ENCODE measurements around the gene ADAMTSL2.

ADAMTSL2 gene

GRCh38 chr9:133518706-133519449 is 15.6 kb upstream of the ADAMTSL2 start:
- DNase-seq = no peak

DNA sequence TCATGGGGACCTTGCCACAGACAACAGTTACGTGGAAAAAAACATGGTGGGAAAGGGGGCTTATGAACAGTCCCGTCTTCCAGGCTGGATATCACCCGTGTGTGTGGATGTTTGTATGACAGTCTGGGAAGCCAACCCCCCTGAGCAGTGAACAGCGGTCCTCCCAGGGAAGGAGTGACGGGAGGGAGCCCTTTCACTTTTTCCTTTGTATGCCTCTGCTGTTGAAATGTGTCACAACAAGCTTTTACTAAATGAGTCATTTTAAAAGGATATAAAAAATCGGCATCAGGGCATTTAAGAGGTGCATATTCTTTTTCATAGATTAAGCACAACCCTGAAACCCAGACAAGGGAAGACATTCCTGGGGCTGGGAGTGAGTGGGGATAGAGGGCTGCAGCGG is 14.8 kb upstream of the ADAMTSL2 start:
- no peak for DNase-seq

- no peak for DNase-seq
These were observed 14.2 kb upstream of the ADAMTSL2 start for GRCh38 chr9:133520121-133520835.

- DNase-seq = no peak
These were observed 13.1 kb upstream of the ADAMTSL2 start for GRCh38 chr9:133521122-133522072.

DNA sequence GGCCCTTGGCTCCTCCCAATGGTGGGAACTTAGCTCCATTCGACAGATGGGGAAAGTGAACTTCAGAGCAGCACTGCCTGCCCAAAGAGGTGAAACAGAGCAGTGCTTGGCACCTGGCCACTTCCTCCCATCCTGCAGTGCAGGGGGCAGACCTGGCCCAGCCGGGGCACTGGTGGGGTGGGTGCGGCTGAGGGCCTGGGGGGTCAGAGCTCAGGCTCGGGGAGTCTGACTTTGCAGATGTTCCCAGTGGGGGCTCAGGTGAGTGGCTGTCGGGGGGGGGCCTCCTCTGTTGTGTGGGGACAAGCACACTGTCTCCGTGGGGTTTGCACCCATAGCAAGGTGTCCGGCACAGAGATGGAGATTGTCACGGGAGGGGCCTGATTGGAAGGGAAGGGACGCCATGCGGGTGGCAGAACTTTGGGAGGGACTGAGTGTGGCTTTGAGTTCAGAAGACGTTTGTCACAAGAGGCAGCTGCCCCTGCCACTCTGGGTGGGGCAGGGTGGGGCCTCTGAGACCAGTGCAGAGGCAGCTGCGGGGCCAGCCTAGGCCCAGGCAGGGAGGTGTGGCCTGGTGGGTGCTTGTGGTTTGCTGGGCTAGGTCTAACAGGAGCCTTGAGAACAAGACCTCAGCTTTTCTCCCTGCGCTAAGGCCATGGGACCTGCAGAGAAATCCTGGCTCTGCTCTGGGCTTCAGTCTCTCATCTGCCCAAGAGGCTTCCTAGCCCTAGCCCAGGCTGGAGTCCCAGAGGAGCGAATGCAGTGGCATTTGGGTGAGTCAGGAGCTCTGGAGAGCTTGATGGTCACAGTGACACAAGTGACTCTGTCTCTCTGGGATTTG is 12.2 kb upstream of the ADAMTSL2 start:
- no peak for DNase-seq

GRCh38 chr9:133523106-133523505 is 11.4 kb upstream of the ADAMTSL2 start:
- DNase-seq = no peak

DNA sequence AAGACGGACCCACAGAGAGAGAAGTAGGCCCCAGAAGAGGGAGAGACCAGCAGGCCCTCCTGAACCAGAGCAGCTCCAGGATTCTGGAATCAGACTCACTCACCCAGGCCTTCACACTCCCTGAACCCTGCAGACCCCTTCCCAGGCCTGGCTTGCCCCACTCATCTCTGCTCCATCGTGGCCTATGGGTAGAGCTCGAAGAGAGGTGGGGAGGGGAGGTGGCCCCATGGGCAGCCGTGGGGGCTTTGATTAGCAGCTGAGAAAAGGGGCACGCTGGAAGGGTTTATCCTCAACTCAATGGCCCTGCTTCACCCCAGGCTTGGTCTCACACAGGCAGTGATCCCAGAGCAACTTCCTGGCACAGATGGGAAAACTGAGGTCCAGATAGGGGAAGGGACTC is 10.4 kb upstream of the ADAMTSL2 start:
- DNase-seq = no peak

DNA sequence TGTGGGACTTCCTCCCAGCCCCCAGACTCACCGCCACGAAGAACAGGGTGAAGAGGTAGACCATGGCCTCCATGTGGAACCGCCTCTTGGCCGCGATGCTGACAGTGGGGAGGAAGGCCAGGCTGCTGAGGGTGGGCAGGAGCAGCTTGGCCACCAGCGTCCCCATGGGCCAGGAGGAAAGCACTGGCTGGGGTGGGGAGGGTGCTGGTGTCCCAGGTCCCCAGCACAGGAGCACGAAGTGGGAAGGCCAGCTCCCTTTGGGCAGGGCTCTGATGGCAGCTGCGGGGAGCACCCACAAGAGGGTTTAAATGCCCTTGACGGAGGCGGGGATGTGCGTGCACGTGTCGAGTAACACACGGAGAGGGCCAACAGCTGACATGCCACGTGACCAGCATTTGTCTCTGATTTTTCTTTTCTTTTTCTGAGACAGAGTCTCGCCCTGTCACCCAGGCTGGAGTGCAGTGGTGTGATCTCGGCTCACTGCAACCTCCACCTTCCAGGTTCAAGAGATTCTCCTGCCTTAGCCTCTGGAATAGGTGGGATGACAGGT is 9.8 kb upstream of the ADAMTSL2 start, which contains the start of gene MYMK:
Gene MYMK, minus strand, starts transcription at position 281 of the 550 bp plus-strand sequence. Its CDS starts 115 bp downstream, at position 166.
- DNase-seq = no peak

- DNase-seq = no peak
These were observed 8.8 kb upstream of the ADAMTSL2 start for GRCh38 chr9:133525677-133526076.

GRCh38 chr9:133526721-133527321 is 7.7 kb upstream of the ADAMTSL2 start:
- no peak for DNase-seq

DNA sequence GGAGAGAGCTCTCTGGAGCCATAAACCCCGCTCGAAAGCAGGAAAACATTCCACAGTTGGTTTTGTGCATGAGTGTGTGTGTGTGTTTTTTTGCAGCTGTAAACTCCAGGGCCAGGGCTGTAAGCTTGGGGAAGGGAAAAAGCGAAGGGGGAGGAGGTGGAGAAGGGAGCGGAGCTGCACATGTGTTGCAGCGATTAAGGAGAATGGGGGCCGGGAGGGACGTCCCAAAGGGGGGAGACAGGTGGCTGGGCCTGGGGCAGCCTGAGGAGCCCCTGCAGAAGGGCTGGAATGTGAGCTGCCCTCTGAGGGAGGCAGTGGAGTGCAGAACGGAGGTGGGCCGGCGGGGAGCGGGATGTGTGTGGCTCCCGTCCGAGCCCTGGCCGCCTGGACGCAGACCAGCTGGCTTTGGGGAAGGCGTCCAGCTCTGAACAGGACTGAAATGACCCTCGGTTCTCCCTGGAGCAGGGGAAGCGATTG is 7.0 kb upstream of the ADAMTSL2 start:
- no peak for DNase-seq

- no peak for DNase-seq
These were observed 6.3 kb upstream of the ADAMTSL2 start for GRCh38 chr9:133528001-133528875.

DNA sequence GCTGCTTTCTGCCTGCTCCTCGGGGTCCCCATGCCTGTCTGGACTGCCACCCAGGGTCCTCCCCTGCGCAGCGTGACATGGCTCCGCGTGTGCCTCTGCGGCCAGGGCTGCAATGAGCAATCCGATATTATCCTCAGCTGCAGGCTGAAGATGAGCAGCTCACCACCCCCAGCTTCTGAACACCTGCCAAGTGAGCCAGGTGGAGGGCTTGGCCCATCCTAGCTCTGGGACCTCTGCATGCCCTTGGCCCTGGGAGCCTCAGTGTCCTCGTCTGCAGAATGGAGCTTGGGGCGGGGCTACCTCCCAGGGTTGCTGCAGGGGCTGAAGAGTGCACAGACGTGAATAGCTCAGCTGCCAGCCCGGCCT is 5.6 kb upstream of the ADAMTSL2 start:
- DNase-seq = no peak

DNA sequence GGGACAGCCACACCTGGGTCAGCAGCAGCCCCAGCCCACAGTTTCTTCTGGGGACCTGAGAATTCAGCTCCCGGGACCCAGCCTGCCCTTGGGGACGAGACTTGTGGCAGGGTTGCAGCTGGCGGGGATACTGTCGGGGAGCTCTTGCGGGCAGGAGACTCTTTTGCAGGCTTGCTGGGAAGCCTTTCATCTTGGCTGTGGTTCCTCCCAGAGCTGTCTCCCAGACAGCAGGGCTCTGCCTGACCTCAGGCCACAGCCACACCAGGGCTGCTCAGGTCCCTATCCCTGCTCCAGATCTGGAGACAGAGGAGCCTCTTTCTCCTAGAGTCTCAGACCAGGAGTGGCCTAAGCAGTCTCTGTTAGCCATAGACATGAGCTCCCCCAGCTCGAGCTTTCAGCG is 5.0 kb upstream of the ADAMTSL2 start:
- DNase-seq = no peak

GRCh38 chr9:133529874-133530273 is 4.6 kb upstream of the ADAMTSL2 start:
- no peak for DNase-seq

DNA sequence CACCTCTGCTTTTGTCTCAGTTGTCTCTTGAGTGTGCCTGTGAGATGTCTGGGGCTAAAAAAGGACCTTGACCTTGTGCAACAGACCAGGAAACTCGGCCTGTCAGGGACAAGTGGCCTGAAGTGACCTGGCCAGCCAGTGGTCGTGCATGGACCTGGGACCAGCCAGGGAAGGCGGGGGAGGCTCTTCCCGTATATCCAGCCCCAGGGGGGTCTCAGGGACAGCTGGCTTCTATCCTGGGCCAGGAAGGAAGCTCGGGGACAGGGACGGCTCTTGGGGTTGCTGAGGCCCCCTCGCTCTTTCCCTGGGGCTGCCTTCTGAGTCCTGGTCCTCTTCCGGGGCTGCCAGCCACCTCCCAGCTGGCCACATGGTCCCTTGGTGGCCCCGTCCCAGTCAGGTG is 3.2 kb upstream of the ADAMTSL2 start:
- DNase-seq = no peak

- peak; percentile 76 for DNase-seq
These were observed 1.4 kb upstream of the ADAMTSL2 start for GRCh38 chr9:133532937-133533668.

- no peak for DNase-seq
These were observed 647 bp upstream of the ADAMTSL2 start for GRCh38 chr9:133533857-133534256.

DNA sequence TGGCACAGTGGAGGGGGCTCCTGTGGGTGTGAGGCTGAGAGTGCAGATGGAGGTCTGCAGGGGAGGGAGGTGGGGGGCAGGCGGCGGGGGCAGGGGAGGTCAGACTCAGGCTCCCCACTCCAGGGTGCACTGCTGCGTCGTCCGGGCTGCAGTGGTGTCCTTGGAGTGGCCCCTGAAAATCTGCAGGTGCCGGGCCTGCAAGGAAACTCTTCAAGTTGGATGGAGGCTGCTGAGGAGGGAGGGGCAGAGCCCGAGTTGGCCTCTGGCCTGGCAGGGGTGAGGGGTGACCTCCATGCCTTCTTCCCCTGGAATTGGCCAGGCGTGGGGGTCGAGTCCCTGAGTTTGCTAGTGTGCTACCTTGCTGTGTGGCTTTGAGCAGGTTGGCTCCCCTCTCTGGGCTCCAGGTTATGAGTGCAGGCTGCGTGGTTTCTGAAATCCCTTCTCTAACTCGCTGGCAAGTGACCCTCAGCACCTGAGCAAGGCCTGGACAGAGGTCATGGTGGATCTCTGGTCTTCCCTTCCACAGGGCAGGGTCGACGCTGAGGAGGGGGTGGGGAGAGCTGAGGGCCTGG is 888 bp downstream of the ADAMTSL2 start:
- no peak for DNase-seq

Measured in stimulated activated CD4-positive, alpha-beta T cell treated with anti-CD3 and anti-CD28 coated beads, Interleukin-4, amount 100 ng/mL, for 1 hour (primary cell).